Kasumi-1 (cell line): ENCODE measurements around the gene ITPRID2.
"Not testable (repeated sequence)": the region's sequence is repeated elsewhere in the genome, so short reads cannot be mapped to it uniquely, and the experiment has no call there.

Source experiments
- DNase-seq, 2 experiments: peaks; one replicate each; lab custom pipeline; 2025; lab: John Stamatoyannopoulos, UW

ITPRID2 gene

DNA sequence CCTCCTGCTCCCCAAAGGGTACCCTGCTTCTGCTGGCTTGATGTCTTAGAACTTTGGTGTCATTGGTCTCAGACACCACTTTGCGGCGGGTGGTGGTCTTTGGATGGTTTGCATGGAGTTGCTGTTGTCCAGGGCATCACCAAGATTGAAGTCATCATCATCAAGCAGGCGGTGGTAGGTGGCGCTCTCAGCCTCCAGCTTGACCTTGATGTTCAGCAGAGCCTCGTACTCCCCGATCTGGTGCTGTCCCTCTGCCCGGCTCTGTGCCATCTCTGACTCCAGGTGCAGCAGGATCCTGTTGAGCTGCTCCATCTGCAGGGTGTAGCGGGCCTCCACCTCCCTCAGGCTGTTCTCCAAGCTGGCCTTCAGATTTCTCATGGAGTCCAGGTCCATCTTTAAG, 69.6 kb downstream of the ITPRID2 start:
- DNase-seq = not testable (repeated sequence)

DNA sequence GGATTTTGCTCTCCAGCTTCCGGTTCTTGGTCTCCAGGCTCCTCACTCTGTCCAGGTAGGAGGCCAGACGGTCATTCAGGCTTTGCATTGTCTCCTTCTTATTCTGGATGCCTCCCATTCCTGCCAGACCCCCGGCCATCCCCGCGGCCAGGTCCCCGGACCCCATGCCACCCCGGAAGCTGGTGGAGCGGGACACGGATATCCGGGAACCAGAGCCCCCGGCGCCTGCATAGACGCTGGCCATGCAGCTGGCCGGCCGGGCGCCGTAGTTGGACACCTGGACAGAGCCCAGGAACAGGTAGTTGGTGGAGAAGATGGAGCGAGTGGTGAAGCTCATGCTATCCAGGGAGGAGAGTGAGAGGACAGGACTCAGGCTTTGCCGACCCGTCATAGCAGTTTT, 70.6 kb downstream of the ITPRID2 start:
- no peak for DNase-seq

DNA sequence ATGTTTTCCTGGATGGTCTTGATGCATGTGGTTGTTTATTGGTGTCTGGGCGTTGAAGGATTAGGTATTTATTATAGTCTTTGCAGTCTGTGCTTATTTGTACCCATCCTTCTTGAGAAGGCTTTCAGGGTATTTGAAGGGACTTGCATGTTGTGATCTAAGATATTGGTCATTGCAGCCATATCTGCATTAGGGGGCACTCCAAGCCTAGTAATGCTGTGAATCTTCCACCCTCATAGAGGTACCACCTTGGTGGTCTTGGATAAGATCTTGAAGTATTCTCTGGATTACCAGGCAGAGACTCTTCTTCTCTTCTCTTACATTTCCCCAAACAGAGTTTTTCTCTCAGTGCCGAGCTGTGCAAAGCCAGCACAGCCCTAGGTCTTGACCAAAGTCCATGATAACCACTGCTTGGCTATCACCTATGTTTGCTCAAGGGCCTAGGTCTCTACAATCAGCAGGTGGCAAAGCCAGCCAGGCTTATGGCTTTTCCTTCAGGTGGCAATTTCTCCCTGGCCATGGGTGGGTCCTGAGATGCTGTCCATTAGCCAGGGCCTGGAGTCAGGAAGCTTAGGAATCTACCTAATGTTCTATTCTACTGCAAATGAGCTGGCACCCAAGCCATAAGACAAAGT, 78.7 kb downstream of the ITPRID2 start:
- DNase-seq = no peak

DNA sequence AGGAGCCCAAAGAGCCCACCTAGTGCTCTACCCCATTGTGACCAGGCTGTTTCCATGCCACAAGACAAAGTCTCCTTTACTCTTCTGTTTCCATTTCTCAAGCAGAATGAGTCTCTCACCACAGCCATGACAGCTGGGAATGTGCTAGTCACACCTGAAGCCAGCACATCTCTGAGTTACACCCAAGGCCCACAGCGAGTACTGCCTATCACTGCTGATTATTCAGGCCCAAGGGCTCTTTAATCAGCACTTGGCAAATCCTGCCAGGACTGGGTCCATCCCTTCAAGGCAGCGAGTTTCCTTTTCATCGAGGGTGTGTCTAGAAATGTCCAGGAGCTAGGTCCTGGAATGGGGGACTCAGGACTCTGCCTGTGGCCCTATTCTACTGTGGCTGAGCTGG, 79.5 kb downstream of the ITPRID2 start:
- DNase-seq = no peak

DNA sequence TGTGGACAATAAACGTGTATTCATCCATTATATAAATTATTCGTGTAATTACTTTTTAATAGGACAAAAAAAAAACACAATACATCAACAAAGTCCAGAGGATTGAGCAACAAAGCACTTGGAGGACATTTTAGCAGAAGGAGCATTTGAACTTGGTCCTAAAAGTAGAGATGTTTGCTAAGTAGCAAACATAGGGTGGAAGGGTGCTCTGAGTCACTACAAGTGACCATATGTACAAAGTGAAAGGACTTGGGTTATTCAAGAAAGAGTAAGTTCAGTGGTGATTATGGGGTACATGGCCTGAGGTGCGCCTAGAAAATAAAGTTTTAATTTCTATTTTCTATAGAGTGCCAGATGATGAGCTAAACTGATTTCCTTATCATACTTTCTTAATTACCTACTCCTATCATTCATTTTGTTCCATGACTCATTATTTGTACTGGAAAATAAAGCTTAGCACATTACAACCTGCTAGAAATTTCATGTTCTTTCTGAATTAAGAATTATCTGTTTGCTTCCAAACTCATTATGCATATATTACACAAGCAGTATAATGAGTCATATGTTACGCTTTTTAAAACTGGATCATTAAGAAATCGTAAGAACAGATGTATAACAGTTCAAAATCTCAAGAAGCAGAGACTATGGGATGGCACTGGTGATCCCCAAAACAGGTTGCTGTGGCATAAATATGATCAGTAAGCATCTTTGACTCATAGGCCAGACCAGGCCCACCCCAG, 81.1 kb downstream of the ITPRID2 start:
- no peak for DNase-seq

DNA sequence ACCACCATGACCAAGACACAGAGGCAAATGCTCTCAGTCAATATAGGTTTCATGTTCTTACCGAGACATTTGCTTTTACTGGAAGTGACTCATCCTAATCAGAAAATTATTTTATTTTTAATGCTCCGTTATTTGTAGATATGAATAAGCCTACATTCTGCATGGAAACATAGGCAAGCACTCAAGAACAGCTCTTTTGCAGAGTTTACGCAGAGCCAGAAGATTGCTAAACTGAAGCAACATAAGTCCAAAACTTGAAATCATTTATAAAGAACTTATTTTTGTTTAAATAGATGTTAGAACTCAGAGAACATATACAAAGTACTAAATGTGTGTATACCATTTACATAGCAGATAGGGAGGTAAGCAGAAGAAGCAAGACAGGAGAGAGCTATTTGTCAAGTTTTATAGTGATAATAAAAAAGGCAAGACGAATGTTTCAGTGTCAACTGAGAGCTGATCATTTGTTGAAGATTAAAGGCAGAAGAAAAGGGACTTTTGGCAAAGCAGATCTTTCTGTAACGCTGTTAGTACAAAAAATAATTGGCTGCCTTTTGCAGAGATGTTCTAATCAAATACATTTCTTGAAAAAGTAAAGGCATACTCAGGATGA, 81.7 kb downstream of the ITPRID2 start:
- DNase-seq = no peak

DNA sequence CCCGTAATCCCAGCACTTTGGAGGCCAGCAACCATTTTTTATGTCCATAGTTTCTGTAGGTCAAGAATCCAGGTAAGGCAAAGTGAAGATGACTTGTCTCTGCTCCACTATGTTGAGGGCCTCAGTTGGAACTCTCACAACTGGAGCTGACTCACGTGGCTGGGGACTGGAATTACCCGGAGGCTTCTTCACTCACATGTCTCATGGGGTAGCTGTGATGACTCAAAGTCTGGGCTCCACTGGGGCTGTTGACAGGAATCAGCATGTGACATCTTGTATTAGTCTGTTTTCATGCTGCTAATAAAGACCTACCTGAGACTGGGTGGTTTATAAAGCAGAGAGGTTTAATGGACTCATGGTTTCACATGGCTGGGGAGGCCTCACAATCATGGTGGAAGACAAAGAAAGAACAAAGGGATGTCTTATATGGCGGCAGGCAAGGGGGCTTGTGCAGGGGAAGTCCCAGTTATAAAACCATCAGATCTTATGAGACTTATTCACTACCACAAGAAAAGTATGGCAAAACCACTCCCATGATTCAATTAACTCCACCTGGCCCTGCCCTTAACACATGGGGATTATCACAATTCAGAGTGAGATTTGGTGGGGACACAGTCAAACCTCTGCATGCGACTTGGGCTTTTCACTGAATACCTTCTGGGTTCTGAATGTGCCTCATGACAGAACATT, 86.3 kb downstream of the ITPRID2 start:
- DNase-seq = no peak

DNA sequence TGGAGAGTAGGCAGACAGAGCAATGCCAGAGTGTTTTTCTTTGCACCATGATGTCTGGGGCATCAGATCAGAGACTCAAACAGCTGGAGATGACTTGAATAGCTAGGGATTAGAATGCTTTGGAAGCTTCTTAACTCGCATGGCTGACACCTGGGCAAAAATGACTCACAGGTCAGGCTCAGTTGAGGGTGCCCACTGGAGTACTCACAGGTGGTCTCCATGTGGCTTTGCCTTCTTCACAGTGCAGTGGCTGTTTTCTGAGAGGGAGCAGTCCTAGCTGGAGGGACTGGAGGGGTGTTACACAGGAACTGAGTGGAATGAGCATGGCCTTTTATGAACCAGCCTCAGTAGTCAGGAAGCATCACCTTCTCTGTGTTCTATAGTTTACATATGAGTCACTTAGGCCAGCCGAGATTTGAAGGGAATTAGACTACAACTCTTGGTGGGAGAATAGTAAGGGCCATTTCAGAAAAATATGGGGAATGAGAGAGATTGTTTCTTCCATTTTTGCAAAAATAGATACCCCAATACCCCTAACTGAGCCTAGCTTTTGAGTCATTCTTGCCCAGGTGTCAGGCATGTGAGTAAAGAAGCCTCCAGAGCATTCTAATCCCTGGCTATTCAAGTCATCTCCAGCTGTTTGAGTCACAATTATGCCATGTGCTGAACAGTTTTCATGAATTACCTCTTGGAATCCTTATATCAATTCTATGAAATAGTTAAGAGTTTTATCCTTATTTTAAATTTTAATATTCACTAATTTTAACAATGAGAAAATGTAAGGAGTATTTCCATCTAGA, 87.0 kb downstream of the ITPRID2 start:
- DNase-seq = no peak
